ENCODE data around the gene ATG16L1. TPM values are rescaled to one million over a fixed set of nuclear protein-coding genes. Genes with fewer than 3 reads are reported as not detected.

ATG16L1 gene
- total and polyA plus RNA-seq, 9 of the 15 experiments (the other 6 are each of a cell fraction or from before 2014, with no cell fraction given) = 6.4 to 21.3 (median 17.2) TPM

DNA sequence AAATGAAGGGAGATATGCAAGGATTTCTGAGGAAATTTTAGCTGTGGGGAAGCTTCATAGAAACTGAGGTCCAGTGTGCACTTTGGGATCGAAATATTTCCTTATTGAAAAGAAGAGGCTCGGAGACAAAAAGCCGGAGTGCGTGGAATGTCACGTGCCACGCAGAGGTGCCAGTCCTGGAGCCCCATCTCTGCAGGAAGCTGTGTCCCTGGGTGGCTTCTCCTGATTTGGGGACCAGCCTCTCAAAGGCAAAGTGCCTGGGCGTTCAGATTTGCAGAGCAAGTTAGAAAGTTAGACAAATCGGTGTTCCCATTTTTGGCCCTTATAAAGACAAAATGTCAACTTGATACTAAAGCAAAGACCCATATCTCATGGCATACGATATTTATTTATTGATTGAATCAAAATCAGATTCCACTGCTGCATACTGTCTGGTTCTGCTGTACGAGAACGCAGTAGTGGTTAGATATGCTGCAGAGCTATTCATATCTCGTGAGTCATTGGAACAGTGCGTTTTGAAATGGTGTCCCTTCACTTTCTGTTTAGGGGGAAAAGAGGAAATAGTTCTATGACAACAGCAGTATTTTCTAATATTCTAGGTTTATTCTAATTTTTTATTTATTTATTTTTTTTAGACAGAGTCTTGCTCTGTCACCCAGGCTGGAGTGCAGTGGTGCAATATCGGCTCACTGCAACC, 9.1 kb upstream of the ATG16L1 start:
- no peaks in the 10 kb centered on the region for H3K27me3 ChIP-seq (ENCODE audit: control insufficient read depth in 2 of 2, insufficient read depth in 2 of 2, low read length in 2 of 2)
- H3K36me3 ChIP-seq (ENCODE audit: control insufficient read depth, insufficient read depth, low read length) = no peaks in the 10 kb centered on the region
- no peaks in the 10 kb centered on the region for H4K20me1 ChIP-seq (replicated peaks; ENCODE audit: control insufficient read depth, insufficient read depth, low read length)
- peaks cover 12 to 28% of the 10 kb centered on the region in 2 experiments; a peak in 4 of 5 replicates for H3K4me1 ChIP-seq (replicated peaks in 1 of 2; ENCODE audit: control insufficient read depth in 2 of 2, insufficient read depth in 2 of 2, low read length in 2 of 2)
- no peaks in the 10 kb centered on the region for H3K9me3 ChIP-seq (replicated peaks; ENCODE audit: control insufficient read depth, insufficient read depth, low read depth, low read length)
- WGBS (ENCODE audit: insufficient coverage, low coverage, missing lambda C conversion rate) = 24% methylated on average over 9 of the region's 14 CpGs
- no peak for FAIRE-seq
- H3K9ac ChIP-seq (ENCODE audit: insufficient read depth in 1 of 2, low read depth in 2 of 2, low read length in 2 of 2) = peak overlapping the region in 1 of 2 experiments; percentile 69; a peak in 1 of 4 replicates
- H3K4me2 ChIP-seq (ENCODE audit: insufficient read depth, low read length) = peak overlapping the region; percentile 34
- no TSS peak for BruUV-seq (replicated peaks)
- H2AFZ ChIP-seq (ENCODE audit: low read depth, low read length) = peak overlapping the region; percentile 44
- POLR2A ChIA-PET = interaction anchor here (1.0 to 1.1 kb wide), 3 partner anchors 15 to 24 kb away, joined by 3 read pairs; no protein-coding TSS in a partner anchor
- no peak overlapping the region for H3K27ac ChIP-seq (ENCODE audit: extremely low read depth, low read depth, low read length)
- ATAC-seq = peak; percentile 61
- no peaks in the 10 kb centered on the region for H3K79me2 ChIP-seq (ENCODE audit: control insufficient read depth, insufficient read depth, low read length)
- in situ Hi-C loops (cut with MboI) = no loop called here
- intact Hi-C loops (cut with micrococcal nuclease) = loop anchor here (10.0 kb wide), 1 partner anchor 68 kb away; no protein-coding TSS in a partner anchor
- no peaks in the 10 kb centered on the region for H3K9me1 ChIP-seq (ENCODE audit: control insufficient read depth, insufficient read depth, low read length)
- CTCF ChIA-PET (ENCODE audit: low intra/inter-chr PET ratio) = no interaction called here
- no peak overlapping the region for H3K4me3 ChIP-seq
- no peak for DNase-seq (ENCODE audit: extremely low read depth in 1 of 4, low spot score in 3 of 4)
- TF ChIP-seq, protein P1, sequence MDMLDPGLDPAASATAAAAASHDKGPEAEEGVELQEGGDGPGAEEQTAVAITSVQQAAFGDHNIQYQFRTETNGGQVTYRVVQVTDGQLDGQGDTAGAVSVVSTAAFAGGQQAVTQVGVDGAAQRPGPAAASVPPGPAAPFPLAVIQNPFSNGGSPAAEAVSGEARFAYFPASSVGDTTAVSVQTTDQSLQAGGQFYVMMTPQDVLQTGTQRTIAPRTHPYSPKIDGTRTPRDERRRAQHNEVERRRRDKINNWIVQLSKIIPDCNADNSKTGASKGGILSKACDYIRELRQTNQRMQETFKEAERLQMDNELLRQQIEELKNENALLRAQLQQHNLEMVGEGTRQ (CRISPR knock-in tag; IDR thresholded peaks at IDR 0.05) = no peak
- TF ChIP-seq ZNF146 (CRISPR knock-in tag; IDR thresholded peaks at IDR 0.05; ENCODE audit: unreplicated experiment) (no peak), PCBP2 (IDR thresholded peaks at IDR 0.05; ENCODE audit: low read depth, low read length, poor library complexity, severe bottlenecking) (no peak), TAF1 (IDR thresholded peaks at IDR 0.05; ENCODE audit: control insufficient read depth, extremely low read depth, insufficient read depth, low read length, severe bottlenecking) (no peak), KHSRP (IDR thresholded peaks at IDR 0.05) (no peak), JUN (IDR thresholded peaks at IDR 0.05; ENCODE audit: borderline replicate concordance, low read depth, low read length) (0 out of 2 replicates have a peak, but pooled peaks have one; percentile 18), JUN (CRISPR knock-in tag; IDR thresholded peaks at IDR 0.05; ENCODE audit: borderline replicate concordance) (no peak), SIN3B (IDR thresholded peaks at IDR 0.05; ENCODE audit: low read depth) (no peak), KAT7 (CRISPR knock-in tag; IDR thresholded peaks at IDR 0.05; ENCODE audit: borderline replicate concordance) (no peak), DIDO1 (tag; IDR thresholded peaks at IDR 0.05; ENCODE audit: low read depth) (no peak), ARID1B (IDR thresholded peaks at IDR 0.05) (0 out of 2 replicates have a peak, but pooled peaks have one; percentile 11), FOXK1 (CRISPR knock-in tag; IDR thresholded peaks at IDR 0.05; ENCODE audit: borderline replicate concordance) (no peak), PYGO2 (tag; IDR thresholded peaks at IDR 0.05) (no peak)
- TF ChIP-seq, protein P2, sequence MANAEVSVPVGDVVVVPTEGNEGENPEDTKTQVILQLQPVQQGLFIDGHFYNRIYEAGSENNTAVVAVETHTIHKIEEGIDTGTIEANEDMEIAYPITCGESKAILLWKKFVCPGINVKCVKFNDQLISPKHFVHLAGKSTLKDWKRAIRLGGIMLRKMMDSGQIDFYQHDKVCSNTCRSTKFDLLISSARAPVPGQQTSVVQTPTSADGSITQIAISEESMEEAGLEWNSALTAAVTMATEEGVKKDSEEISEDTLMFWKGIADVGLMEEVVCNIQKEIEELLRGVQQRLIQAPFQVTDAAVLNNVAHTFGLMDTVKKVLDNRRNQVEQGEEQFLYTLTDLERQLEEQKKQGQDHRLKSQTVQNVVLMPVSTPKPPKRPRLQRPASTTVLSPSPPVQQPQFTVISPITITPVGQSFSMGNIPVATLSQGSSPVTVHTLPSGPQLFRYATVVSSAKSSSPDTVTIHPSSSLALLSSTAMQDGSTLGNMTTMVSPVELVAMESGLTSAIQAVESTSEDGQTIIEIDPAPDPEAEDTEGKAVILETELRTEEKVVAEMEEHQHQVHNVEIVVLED (CRISPR knock-in tag; IDR thresholded peaks at IDR 0.05) = no peak
- TF ChIP-seq, protein P3, sequence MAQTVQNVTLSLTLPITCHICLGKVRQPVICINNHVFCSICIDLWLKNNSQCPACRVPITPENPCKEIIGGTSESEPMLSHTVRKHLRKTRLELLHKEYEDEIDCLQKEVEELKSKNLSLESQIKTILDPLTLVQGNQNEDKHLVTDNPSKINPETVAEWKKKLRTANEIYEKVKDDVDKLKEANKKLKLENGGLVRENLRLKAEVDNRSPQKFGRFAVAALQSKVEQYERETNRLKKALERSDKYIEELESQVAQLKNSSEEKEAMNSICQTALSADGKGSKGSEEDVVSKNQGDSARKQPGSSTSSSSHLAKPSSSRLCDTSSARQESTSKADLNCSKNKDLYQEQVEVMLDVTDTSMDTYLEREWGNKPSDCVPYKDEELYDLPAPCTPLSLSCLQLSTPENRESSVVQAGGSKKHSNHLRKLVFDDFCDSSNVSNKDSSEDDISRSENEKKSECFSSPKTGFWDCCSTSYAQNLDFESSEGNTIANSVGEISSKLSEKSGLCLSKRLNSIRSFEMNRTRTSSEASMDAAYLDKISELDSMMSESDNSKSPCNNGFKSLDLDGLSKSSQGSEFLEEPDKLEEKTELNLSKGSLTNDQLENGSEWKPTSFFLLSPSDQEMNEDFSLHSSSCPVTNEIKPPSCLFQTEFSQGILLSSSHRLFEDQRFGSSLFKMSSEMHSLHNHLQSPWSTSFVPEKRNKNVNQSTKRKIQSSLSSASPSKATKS (CRISPR knock-in tag; IDR thresholded peaks at IDR 0.05) = no peak

Measured in K562 (cell line).